Measurements from ENCODE around the gene MIF.

GRCh38 chr22:23857606-23858483 lies 36.3 kb upstream of the MIF start, which contains the start of gene SLC2A11:
- TF ChIP-seq CTCF (IDR thresholded peaks at IDR 0.05) (peak; percentile 31 to 62 (median 45)), POLR2A (IDR thresholded peaks at IDR 0.05) (peak; percentile 36 to 80)
